C1 segment of cervical spinal cord (tissue), 14 donors: ENCODE data around the gene HDHD5.
"Not testable (repeated sequence)": the region's sequence is repeated elsewhere in the genome, so short reads cannot be mapped to it uniquely, and the experiment has no call there.

ENCODE experiments used
- DNase-seq, 14 donors: peaks; one replicate each; lab custom pipeline; 2025; lab: John Stamatoyannopoulos, UW

Gene HDHD5

DNA sequence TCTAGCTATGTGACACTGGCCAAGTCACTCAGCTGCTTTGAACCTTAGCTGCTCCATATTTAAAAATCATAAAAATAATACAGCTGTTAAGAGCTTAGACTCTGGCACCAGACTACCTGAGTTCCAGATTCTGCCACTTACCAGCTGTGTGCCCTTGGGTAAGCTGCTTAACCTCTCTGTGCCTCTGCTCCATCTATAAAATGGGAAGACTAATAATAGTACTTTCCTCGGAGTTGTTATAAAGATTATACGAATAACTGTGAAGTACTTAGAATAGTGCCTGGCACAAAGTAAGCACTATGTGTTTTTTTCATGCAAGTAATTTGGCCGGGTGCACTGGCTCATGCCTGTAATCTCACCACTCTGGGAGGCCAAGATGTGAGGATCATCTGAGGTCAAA is 1.4 kb downstream of the HDHD5 start:
- no peak for DNase-seq

DNA sequence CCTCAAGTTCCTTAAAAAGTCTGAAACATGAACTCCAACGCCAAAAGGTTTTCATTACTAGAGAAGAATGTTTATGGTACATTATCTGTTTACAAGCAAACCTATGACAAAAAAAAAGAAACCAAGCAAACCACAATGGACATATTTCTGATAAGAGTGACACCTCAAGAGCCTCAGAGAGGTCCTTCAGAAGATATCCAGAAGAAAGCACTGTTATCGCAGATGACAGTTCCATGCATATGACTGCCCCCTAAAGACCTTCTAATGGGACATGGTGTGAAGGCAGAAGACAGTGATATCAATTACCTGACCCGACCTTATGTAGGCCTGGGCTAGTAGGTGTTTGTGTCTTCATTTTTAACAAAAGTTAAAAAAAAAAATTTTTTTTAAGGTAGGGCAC is 3.1 kb downstream of the HDHD5 start:
- no peak for DNase-seq

- no peak for DNase-seq
Observed at GRCh38 chr22:17152971-17153370, 6.1 kb downstream of the HDHD5 start.

- DNase-seq: no peak
Observed at GRCh38 chr22:17152340-17152739, 6.7 kb downstream of the HDHD5 start.

DNA sequence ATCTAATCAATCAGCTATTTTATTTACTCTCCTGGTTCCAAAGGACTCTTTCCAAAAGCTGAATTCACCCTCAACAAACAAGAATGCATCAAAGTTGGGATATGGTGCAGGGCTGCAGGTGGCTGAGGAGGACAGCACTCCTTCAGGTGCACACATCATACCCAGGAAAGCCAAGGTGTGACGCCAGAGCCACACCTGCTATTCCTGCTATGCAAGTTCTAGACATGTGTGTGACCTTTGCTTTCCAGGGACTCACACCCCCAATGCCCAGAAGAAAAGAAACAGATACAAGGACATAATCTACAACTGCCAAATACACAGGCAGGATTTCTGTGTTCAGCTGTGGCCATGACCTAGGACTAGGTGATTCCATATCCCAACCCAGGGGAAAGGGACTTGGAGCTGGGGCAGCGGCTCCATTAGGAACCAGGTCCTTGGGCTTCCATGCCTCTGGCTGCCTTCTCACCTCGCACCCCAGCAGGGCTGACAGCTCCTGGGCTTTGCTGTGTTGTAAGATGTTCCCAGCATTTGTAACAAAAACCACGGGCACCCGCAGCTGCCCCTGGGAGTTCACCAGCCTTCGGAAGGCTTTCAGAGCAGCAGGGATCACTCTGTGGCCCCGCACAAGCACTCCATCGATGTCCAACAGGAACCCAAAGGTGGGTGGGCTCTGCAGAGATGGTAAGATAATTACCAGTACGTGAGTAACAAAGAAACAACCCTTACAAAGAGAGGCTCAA is 9.8 kb downstream of the HDHD5 start:
- no peak for DNase-seq

DNA sequence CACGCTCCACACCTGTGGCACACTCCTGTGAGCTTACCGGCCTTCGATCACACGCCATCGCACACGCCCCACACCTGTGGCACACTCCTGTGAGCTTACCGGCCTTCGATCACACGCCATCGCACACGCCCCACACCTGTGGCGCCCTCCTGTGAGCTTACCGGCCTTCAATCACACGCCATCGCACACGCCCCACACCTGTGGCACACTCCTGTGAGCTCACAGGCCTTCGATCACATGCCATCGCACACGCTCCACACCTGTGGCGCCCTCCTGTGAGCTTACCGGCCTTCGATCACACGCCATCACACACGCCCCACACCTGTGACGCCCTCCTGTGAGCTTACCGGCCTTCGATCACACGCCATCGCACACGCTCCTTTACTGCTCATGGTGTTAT is 11.6 kb downstream of the HDHD5 start:
- not testable (repeated sequence) for DNase-seq

- no peak for DNase-seq
Observed at GRCh38 chr22:17145021-17145680, 13.9 kb downstream of the HDHD5 start.

DNA sequence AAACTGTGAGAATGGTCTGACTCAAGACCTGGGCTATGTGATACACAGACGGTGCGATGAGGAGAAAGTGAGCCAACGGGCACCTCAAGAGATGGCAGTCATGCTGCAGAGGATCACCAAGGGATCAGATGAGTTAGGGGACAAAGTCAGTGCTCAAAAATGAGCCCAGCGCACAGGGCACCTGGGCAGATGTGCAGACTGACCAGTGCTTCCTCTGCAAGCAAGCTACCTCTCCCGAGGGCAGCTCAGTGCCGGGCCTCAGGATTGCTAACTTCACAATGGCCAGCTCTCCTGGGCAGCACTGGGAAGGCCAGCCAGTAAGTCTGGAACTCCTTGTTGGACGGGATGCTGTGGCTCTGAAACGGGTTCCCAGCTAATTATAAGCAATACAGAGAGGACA is 15.3 kb downstream of the HDHD5 start:
- no peak for DNase-seq

GRCh38 chr22:17143101-17143500 is 16.0 kb downstream of the HDHD5 start:
- no peak for DNase-seq

GRCh38 chr22:17140826-17141766 is 18.0 kb downstream of the HDHD5 start:
- DNase-seq: no peak

DNA sequence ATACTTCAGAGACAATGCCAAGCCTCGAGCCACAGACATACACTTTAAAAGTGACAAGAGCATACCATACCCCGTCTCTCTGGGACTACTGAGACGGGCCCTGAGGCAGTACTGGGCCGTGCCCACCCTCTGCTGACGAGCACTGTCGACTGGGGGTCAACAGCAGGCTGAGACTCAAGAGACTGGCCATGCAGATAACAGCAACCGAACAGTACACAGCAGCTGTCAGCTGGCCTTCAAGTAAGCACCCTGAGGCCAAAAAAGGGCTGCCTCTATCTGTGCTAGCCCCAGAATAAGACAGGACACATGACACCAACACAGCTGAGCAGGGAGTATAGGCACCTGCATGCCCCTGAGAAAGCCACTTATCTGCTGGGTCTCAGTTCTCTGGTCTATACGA is 19.1 kb downstream of the HDHD5 start:
- DNase-seq: no peak

DNA sequence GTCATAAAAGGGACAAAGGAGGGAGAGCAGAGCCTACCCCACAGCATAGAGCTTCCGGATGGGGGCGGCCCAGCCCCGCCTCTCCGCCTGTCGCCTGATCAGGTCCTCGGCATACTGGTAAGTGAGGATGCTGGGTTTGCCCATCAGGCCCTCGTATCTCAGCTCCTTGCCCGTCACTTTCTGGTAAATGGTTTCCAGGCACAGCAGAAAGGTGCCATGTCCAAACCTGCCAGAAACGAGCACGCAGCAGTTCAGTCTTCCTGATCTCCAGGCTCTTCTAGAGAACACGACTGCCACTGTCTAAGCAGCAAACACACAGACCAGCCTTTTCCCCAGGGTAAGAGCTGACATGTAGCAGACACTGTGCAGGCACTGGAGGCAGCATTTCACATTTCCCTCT is 20.6 kb downstream of the HDHD5 start:
- DNase-seq: no peak

DNA sequence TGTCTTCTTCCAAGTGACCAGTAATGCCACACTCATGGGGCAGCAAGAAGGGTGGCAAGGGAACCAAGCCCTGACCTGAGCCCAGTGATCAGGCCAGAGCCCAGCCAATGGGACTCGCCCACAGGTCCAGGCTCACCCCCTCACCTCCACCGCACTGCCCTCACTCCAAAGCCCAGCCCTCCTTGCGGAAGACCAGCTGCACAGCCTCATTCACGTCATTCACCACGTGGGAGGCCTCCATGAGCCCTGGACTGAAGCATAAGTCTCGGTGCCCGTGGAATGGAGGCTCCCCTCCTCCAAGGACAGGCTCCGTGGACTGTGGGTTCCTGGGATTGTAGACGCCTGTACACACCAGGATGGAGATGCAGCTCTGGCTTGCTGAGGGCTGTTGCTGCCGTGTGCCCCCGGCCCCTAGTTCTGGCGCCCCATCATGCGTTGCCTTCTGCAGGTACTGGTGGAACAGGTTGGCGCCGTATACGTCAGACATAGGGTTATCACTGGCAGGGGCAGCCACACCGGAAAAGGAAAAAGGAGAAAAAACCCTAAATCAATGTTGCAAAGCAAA is 21.1 kb downstream of the HDHD5 start:
- no peak for DNase-seq

DNA sequence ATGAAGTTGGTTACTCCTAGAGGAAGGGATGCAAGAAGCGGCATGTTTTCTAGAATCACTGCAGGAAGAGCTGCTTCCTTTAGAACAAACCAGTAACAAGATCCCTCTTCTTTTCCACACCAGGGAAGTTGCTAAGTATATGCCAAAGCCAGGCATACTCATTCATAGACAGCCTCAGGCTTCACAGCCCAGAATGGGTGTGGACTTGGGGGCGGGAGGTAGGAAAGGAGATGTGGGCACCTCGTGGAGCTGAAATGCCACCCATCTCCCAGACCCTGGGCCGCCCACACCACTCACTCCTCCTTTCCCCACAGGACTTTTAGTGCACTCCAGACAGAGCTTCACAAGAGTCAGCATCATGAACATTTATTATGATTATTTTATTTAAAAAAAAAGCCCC is 21.9 kb downstream of the HDHD5 start:
- no peak for DNase-seq

DNA sequence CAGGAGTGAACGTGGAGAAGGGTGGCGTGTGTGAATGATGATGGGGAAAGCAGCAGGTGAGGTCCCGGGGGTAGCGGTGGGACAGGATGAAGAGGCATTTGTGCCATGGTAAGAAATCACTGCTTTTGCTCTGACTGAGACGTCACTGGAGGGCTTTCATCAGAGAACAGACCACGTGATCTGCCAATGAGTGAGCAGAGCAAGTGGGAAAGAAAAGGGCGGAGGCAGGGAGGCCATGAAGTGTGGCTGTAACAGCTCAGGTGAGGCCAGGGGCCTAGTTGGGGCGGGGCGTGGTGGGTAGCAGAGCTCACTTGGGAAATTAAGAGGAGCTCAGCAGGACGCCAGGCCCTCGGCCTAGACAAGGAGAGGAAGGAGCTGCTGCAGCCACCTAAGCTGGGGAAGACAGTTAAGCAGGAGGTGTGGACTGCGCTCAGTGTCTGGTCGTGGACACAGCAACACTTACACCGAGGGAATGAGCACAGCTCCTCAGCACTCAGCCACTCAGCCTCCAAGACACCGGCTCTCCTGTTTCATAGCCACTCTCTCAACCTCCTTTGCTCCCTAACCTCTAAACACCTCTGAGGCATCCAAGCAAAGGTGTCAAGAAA is 23.8 kb downstream of the HDHD5 start:
- no peak for DNase-seq

- DNase-seq: no peak
Observed at GRCh38 chr22:17133137-17133536, 25.9 kb downstream of the HDHD5 start.

DNA sequence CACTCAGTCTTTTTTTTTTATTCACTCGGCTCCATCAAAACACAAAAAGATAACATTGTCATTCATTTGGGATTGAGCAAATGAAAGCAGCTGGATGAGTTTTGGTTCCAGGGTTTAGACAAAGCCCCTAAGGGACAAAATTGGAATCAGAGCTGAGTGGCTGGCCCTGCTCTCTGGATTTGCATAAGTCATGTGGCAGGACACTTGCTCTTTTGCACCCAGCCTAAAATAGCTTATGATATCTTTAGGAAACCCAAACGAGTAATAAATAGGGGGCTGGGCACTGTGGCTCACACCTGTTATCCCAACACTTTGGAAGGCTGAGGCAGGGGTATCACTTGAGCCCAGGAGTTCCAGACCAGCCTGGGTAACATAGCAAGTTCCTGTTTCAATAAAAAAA is 27.0 kb downstream of the HDHD5 start:
- DNase-seq: no peak

DNA sequence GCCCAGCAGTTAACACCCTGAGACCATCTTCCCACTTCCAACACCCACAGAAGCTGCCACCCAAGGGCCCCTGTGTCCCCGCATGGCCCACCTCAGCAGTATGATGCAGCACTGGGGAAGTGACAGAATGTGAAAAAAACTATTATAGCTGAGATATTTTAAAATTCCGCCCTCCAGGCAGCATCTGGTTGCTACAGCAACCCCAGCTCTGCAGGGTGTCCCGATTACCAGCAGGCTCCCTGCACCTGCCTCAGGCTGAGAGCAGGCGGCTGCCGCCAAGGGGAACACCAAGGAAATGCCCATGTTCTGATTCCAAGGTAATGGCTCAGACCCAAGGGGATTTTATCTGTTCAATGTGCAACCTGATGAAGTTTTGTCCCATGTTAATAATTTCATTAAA is 27.4 kb downstream of the HDHD5 start:
- DNase-seq: no peak

DNA sequence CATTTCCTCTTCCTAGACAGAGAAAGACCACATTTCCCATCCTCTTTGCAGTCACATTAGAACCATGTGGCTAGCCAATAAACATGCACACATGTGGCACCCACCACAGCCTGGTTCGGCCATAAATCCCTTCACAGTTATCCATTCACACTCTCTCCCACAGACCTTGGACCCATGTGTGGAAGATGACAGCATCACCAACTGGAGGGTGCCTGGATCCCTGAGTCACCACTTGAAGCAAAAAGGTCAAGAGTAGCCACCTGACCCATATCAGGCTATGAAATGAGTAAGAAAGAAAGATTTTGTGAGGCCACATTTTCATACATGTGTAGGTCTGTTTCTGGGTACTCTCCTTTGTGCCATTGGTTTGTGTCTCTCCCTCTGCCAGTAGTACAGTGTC is 28.9 kb downstream of the HDHD5 start:
- no peak for DNase-seq

GRCh38 chr22:17121233-17122195 is 37.6 kb downstream of the HDHD5 start, which contains the start of gene TMEM121B:
TMEM121B (minus strand) TSS chr22:17121360; CDS start chr22:17121127, 233 bp downstream.
- peak in 11 of 14 donors; percentile 18 to 89 (median 47) for DNase-seq
